Epithelial cell of esophagus (primary cell): ENCODE measurements around the gene PLEKHB2.
A peak's percentile ranks its signal among the peaks of the same experiment; 100 is the strongest.
"Not testable (repeated sequence)": the region's sequence is repeated elsewhere in the genome, so short reads cannot be mapped to it uniquely, and the experiment has no call there.

Source experiments
- DNase-seq: peaks from one replicate; pipeline ENCODE4 v3.0.0; 2010; ENCODE audit warnings: low read depth
- H3K4me3 ChIP-seq: 2 replicates; pipeline ENCODE4 v1.5.1; 2011; ENCODE audit warnings: mild to moderate bottlenecking, low read length, control low read depth
- CTCF ChIP-seq: IDR thresholded peaks from 2 replicates; pipeline ENCODE4 v1.5.1; 2011; ENCODE audit warnings: low read depth, mild to moderate bottlenecking, low read length, control low read depth, inconsistent platforms; ENCODE audit not compliant: insufficient read depth; ENCODE audit errors: missing control alignments

Gene PLEKHB2

GRCh38 chr2:131103165-131103564 lies 2.0 kb upstream of the PLEKHB2 start:
- no peak for DNase-seq
- H3K4me3 ChIP-seq = no peak overlapping the region
- TF ChIP-seq CTCF = no peak

GRCh38 chr2:131104487-131105155 lies 515 bp upstream of the PLEKHB2 start:
- peak; percentile 78 for DNase-seq
- no peak for TF ChIP-seq CTCF

GRCh38 chr2:131105950-131106801 lies 1.0 kb downstream of the PLEKHB2 start:
- peak overlapping the region; percentile 91 for H3K4me3 ChIP-seq
- TF ChIP-seq CTCF = no peak
- DNase-seq = peak; percentile 65

More at GRCh38 chr2:131104487-131105155, 515 bp upstream of the PLEKHB2 start:
- H3K4me3 ChIP-seq = peak overlapping the region; percentile 91

- no peak for TF ChIP-seq CTCF
- no peak overlapping the region for H3K4me3 ChIP-seq
- DNase-seq = no peak
These were observed 7.4 kb downstream of the PLEKHB2 start for GRCh38 chr2:131112529-131112928.

GRCh38 chr2:131113566-131114227 lies 8.6 kb downstream of the PLEKHB2 start:
- TF ChIP-seq CTCF = no peak
- no peak for DNase-seq
- H3K4me3 ChIP-seq = no peak overlapping the region

- DNase-seq, H3K4me3 ChIP-seq: not testable (repeated sequence)
These were observed 9.8 kb downstream of the PLEKHB2 start for GRCh38 chr2:131114950-131115349.

GRCh38 chr2:131115752-131116151 lies 10.6 kb downstream of the PLEKHB2 start:
- TF ChIP-seq CTCF = no peak
- DNase-seq = no peak
- no peak overlapping the region for H3K4me3 ChIP-seq
